HG02938 (cell line): ENCODE results near the gene ABCC3.

Experiments used
- ATAC-seq: cut with Tn5 transposase; IDR thresholded peaks from one replicate; pipeline ENCODE4 v1.9.1; 2021; ENCODE audit warnings: mild to moderate bottlenecking, moderate library complexity; ENCODE audit not compliant: unreplicated experiment

Gene ABCC3

DNA sequence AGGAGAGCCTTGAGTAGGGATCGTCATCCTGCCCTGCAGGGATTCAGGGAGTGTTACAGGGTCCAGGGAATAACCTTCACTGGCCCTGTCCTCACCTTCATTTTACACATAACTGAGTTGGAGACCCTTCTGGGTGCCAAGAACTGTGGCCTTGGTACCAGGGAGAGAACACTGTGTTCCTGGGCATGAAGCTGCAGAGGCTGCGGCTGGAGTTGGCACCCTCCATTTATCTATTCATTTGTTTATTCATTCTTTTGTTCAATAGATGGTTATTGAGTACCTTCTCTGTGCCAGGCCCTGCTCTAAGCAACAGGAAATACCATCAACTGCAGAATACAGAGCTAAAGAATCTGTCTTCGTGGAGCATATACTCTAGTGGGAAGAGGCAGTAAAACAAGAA lies 6.7 kb downstream of the ABCC3 start:
- ATAC-seq = no peak

DNA sequence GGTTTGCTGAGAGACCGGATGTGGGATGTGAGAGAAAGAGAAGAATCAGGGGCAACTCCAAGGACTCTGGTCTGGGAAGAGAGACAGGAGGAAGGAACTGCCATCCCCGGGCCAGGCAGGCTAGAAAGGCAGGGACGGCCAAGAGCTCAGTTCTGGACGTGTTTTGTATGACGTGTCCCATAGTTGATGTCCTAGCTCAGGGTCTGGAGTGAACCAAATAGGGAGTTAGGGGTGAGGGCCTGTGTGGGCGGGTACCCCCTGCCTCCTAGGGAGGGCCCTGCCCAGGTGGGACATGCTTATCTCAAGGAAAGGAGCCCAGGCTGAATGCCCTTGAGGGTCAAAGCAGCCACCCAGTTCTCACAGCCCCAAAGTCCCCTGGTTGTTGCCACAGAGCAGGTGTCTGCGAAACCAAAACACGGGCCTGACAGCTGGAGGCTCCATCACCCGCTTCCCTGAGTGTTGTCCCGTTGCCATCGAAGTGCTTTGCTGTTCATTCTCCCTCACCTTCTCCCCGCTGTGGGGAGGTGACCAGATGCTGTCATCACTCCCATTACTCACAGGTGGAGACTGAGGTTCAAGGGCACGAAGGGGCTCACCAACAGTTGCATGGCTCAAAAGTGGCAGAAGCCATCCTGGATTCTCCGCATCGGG lies 7.5 kb downstream of the ABCC3 start:
- no peak for ATAC-seq

DNA sequence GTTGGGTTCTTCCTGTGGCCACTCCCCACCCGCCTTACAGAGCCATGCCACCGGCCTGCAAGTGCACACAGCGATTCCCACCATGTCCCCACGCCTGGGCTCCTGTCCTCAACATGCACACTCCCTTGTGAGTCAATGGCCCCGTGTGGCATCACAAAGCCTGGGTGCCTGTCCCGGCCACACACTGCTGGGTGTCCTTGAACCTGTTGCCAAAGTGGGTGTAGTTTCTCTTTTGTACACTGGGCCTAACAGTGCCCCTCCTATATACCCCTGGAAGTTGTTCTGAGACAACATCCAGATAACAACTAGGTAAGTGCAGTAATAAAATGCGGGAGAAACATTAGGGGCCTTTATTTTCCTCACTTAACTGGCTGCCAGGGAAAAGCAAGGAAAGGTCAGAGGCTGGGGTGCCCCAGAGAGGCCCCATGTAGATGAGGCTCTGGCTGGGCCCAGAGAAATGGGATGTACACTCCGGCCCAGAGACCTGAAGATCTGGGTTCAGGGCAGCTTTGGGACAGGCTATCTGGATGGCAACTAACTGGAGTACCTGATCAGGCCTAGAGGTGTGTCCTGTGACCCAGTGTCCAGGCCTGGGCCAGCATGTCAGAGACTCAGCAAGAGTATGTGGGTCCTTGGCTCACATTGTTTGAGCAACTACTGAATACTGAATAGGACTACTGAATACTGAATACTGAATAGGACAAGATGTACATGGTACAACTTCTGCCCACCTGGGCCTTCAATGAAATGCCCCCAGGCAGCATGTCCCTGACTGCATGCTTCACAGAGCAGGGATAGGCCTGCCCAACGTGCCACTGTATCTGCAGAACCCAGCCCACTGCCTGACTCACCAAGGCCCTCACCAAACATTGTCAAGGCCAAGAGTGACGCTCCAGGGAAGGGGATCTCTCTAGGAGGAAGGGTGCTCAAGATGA lies 8.3 kb downstream of the ABCC3 start:
- ATAC-seq = no peak

DNA sequence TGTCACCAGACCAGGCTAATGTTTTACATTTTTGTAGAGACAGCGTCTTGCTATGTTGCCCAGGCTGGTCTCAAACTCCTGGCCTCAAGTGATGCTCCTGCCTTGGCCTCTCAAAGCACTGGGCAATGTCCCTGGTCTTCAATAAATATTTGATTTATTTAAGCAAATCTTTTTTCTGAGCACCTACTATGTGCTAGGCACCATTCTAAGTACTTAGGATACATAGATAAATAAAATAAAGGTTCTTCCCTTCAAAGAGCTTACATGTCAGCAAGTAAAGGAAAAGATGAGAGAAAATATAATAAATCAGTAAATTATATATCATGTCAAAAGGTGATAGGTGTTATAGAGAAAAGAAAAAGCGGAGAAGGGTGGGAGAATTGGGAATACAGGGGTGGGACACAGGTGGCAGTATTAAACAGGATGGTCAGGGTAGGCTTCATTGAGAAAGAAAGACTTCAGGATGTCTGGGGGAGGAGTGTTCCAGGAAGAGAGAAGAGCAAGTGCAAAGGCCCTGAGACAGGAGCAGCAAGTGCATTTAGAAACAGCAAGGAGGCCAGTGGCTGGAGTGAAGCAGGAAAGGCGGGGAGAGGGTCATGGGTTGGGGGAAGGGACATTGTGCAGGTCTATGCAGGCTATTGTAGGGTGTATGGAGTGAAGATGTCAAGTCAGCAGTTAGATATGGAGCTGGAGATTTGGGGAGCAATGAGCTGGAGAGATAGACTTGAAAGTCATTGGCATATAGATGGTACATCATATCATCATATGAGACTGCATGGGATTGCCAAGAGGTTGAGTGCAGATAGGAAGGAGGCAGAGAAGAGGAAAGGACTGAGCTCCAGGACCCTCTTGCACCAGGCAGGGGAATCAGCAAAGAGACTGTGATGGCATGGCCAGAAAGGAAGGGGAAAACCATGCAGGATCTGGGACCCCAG lies 11.3 kb downstream of the ABCC3 start:
- ATAC-seq = no peak

DNA sequence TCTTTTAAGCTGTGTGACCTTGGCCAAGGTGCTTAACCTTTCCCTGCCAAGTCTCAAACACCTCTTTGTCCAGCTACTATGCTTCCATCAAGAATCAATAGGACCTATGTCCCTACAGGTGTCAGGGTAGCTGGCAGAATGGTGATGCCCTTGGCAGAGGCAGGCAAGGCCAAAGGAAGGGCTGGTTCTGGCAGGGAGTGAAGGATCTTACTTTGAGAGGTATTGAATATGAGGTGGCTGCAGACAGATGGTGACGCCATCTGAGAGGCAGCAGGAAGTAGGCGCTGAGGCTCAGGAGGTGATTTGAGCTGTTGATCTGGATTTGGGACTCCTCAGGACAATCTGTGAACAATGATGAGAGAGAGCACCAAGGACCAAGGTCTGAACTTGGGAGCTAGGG lies 12.5 kb downstream of the ABCC3 start:
- ATAC-seq = no peak

DNA sequence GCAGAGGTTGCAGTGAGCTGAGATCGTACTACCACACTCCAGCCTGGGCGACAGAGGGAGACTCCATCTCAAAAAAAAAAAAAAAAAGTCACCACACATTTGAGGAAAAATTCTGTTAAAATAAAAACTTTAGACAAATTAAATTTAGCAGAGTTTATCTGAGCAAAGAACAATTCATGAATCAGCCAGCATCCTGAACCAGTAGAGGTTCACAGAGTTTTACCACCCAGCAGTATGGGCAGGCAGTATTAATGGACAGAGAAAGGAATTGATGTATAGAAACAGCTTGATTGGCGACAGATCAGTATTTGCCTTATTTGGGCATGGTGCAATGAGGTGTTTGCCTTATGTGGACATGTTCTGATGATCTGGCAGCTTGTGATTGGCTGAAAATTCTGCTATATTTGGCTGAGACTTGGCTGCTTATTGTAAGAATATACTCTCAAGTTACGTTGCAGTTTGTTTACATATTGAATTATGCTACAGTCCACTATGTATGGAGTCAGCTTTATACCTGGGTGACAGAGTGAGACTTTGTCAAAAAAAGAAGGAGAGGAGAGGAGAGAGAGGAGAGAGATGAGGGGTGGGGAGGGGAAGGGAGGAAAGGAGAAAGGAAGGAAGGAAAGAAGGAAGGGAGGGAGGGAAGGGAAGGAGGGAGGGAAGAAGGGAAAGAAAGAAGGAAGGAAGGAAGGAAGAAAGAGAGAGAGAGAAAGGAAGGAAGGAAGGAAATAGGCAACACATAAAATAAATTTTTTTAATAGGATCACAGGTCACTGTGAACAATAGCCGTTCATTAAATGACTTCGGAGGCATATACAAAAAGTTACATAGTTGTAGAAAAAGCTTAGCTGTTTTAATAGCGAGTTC lies 14.6 kb downstream of the ABCC3 start:
- ATAC-seq = no peak

DNA sequence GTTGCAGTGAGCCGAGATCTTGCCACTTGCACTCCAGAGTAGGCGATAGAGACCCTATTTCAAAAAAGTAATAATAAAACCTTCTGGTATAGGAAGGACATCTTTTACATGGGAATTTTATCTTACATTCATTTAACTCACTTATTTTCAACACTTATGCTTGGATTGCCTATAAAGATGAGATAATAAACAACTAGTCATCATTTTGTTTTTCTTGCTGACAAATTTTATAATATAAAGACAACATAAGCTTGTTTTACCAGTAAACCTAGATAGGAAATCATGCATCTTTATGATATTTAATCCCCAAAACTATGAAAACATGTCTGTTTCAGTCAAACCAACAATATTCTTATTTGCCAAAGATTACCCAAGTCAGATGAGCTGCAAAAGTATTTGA lies 17.0 kb downstream of the ABCC3 start:
- ATAC-seq = no peak

DNA sequence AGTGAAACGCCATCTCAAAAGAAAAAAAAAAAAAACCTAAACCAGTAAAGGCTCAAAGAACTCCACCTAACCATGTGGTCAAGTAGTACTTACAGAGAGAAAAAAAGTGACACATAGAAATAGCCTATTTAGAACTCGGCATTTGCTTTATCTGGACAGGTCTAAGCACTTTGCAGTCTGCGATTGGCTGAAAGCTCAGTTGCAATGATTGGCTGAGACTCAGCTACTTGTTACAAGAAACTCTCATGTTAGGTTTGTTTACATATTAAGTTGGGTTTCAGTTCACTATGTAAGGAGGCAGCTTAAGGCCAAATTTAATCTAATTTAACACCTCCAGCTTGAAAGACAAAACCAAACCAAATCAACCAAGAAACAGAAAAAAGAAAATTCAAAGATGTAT lies 19.1 kb downstream of the ABCC3 start:
- ATAC-seq = no peak

DNA sequence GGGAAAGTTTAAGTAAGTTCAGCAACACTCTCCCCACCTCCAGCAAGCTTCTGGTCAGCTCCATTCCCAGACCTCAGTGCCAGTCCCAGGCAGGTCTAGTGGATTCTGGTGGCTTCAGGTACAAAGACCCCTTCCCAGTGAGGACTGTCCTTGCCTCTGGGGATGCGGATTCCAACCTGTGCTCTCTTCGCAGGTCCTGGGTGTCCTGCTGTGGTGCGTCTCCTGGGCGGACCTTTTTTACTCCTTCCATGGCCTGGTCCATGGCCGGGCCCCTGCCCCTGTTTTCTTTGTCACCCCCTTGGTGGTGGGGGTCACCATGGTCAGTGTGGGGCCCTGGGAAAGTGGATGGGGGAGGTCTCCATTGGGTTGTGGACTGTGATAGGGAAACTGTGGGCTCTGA lies 21.8 kb downstream of the ABCC3 start:
- ATAC-seq = no peak

DNA sequence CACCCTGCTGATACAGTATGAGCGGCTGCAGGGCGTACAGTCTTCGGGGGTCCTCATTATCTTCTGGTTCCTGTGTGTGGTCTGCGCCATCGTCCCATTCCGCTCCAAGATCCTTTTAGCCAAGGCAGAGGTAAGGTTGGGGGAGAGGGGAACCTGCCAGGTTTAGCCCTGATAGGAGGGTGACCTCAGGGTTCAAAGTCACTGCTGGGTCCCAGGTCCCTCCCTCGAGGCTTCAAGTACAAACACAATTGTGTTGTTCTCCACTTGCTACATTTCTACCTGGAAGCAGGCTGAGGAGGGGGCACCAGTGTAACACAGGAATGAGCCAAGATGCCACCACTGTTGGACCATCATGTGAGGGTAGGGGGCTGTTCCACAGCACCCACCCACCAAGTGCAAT lies 22.4 kb downstream of the ABCC3 start:
- no peak for ATAC-seq

DNA sequence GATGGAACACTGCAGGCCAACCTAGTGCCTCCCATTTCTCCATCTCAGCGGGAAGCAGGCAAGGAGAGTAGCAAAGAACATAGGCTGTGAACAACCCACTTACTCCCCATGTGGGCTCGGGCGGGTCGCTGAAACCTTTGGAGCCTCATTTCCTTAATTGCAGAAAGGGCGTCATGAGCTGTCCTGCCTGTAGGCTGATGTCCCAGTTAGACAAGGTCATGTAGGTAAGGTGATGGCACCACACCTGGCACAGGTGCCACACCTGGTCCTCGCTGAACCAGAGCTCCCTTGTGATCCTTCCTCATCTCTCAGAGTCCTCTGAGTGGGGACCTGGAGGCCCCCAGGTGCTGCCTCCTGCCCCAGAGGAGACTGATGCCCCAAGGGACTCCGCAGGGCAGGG lies 22.9 kb downstream of the ABCC3 start:
- no peak for ATAC-seq

DNA sequence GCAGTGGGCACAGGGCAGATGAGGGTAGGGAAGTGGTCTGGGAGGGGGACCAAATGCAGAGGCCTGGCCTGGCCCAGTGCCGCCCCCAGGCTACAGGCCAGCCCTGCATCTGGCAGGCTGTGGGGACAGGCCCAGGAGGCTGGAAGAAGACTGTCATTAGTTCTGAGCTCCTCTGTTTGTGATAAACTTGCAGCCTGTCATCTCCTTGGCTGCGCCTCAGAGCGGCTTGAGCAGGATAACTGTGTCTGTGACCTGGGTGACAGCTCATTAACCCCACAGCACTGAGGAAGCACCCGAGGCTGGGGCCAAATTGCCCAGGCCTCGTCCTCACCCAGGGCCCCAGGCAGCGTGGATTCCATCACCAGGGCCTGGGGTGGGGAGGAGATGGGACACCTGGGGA lies 23.9 kb downstream of the ABCC3 start:
- ATAC-seq = no peak

DNA sequence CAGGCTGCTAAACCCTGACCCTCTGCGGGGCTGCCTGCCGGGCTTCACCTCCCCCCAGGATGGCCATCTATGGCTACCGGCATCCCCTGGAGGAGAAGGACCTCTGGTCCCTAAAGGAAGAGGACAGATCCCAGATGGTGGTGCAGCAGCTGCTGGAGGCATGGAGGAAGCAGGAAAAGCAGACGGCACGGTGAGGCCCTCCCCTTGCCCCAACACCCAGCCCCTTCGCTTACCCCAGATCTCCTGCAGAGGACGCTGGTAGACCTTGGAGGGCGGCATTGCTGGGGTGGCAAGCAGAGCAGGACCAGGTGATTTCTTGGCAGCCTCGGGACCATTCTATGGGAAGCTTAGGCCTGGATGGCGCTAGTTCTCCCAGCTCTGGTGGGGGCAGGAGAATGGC lies 24.5 kb downstream of the ABCC3 start:
- no peak for ATAC-seq

DNA sequence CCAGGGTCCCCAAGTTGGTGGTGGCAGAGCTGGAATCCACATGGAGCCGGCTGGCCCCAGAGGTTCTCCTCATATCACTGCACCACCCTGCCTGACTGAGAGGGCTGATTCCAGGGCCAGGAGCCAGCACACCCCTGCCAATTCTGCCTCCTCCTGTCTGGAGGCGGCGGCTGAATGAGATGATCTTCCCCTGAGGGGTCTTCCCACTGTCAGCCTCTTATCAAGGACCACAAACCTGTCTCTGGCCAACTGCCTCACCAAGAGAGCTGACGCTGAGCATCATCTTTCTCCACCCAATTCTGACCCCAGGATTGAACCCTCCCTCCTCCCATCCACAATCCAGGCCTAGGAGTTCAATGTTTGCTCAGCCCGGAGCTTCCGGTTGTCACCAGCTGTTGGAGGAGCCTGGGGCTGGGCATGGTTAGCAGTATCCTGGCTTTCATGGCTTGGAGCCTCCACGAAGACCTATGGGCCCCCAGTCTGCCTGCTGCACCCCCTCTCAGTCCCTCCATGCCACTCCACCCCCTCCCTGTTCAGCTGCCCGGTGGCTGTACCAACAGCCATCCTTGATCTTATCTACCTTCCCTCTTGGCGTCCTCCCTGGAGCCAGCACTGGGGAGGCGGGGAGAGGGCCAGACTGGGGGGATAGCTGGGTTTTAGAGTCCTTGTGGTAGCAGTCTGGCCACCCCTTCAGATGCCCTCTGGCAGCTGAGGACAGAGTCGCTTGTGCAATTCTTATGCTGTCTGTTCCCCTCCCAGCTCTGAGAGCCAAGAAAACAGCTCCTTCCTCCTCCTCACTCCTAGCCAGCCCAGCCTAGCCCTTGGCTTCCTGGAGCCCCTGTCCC lies 25.6 kb downstream of the ABCC3 start:
- no peak for ATAC-seq

DNA sequence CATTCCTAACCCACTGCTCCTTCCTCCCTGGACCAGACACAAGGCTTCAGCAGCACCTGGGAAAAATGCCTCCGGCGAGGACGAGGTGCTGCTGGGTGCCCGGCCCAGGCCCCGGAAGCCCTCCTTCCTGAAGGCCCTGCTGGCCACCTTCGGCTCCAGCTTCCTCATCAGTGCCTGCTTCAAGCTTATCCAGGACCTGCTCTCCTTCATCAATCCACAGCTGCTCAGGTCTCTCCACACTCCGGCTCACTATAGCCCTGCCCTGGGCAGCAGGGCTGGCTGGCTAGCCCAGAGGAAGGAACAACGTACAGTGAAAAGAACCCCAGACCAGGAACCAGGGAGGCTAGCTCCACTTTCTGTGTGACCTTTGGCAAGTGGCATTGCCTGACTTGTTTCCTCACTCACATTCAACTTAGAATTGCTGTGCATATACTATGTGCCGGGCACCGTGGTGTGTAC lies 26.2 kb downstream of the ABCC3 start:
- ATAC-seq = no peak

DNA sequence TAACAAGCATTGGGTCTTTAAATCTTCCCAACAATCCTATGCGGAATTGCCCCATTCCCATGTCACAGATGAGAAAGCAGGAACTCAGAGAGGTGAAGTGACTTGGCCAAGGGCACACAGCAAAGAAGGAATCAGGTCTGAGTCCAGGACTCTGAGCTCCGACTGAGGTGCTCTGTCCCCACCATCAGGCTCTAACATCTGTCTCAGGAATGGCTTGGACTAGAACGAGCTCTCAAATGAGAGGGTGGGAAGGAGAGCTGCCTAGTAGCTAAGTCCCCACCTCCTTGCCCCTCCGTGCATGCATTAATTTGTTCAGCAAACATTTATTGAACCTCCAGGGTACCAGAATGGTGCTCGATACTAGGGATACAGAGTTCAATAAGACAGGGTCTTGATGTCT lies 26.7 kb downstream of the ABCC3 start:
- ATAC-seq = no peak

DNA sequence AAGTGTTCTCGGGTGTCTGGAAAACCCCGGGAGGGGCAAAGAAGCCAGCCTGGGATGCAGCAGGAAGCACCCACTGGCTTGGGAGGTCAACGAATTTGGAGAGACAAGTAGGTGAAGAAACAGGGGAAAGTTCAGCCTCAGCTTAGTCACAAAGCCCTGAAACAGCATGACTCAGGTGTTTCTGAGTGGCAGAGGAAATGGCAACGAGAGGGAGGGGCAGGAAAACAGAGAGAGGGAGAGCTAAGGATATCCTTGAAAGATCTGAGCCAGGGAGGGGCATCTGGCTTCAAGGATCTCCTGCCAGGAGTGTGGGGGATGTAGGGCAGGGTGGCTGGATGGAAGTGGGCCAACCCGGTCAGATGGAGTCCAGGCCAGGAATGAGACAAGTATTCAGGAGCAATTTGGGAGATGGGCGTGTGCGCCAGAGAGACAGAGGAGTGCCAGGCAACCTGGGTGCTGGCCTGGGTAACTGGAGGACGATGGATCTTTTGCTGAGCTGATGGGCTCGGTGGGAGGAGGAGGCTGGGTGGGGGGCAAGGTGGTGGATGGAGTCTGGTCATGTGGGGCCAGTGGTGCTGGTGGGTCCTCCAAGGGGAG lies 27.2 kb downstream of the ABCC3 start:
- ATAC-seq = no peak

DNA sequence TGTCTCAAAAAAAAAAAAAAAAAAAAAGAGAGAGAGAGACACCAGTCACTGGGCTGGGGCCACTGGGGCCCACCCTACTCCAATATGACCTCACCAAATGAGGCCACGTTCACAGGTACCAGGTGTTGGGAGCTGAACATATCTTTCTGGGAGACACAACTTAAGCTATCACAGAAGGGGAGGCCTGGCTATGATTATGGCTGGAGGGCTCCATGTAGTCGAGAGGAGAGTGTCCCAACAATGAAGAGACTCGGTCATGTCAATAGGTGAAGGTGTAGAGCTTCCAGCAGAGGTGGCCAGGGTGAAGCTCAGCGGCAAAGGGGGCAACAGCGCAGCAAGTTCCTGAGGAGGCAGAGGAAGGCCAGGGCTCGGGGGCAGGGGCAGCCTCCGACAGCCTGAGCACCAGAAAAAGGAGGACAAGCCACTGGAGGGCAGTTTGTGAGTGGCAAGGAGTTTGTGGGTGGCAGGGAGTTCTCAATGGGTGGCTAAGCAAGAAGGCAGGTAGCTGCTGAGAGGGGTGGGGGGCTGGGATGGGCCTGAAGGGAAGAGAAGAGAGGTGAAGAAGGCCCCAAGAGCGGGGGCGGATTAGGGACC lies 28.0 kb downstream of the ABCC3 start:
- ATAC-seq = no peak
